Measurements from ENCODE around the gene DIO1. TPM values are rescaled to one million over a fixed set of nuclear protein-coding genes. Genes with fewer than 3 reads are reported as not detected.
A peak's percentile ranks its signal among the peaks of the same experiment; 100 is the strongest.

DIO1 gene
- total RNA-seq, 1 experiment from 2014 or later: not detected

DNA sequence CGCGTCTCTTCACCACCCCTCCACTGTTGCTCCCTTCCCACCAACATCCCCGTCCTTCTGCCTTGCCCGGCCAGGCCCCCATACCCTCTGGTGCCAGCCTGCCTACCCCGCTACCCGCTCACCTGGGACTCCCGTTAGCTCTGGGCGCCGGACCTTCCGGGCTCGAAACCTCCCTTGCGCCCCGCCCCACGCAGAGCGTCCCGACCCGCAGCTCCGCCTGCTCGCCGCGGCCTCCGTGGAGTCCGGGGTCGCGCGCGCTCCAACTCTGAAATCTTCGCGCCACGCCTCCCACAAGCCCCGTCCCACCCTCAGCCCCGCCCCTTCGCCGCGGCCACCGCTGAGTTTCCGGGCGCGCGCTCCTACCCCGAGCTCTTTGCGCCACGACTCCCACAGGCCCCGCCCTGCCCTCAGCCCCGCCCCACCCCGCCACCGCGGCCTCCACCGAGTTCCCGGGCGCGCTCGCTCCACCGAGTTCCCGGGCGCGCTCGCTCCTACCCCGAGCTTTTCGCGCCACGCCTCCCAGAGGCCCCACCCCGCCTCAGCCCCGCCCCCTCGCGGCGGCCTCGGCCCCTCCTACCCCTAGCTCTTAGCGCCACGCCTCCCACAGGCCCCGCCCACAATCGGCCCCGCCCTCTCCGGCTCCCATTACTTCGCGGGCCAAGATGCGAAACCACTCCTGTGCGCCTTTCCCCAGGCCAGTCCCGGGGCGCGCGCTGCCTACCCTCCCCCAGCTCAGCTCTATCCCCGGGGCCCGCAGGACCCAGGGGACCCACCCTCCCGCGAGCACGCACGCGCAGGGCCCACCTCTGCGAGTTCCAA is 51.7 kb downstream of the DIO1 start, which contains the start of gene IFT25 (continued):
- TF ChIP-seq, protein P1, sequence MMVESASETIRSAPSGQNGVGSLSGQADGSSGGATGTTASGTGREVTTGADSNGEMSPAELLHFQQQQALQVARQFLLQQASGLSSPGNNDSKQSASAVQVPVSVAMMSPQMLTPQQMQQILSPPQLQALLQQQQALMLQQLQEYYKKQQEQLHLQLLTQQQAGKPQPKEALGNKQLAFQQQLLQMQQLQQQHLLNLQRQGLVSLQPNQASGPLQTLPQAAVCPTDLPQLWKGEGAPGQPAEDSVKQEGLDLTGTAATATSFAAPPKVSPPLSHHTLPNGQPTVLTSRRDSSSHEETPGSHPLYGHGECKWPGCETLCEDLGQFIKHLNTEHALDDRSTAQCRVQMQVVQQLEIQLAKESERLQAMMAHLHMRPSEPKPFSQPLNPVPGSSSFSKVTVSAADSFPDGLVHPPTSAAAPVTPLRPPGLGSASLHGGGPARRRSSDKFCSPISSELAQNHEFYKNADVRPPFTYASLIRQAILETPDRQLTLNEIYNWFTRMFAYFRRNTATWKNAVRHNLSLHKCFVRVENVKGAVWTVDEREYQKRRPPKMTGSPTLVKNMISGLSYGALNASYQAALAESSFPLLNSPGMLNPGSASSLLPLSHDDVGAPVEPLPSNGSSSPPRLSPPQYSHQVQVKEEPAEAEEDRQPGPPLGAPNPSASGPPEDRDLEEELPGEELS (CRISPR knock-in tag; IDR thresholded peaks at IDR 0.05): peak; percentile 73; the same call in 1 of the 2 replicates

DNA sequence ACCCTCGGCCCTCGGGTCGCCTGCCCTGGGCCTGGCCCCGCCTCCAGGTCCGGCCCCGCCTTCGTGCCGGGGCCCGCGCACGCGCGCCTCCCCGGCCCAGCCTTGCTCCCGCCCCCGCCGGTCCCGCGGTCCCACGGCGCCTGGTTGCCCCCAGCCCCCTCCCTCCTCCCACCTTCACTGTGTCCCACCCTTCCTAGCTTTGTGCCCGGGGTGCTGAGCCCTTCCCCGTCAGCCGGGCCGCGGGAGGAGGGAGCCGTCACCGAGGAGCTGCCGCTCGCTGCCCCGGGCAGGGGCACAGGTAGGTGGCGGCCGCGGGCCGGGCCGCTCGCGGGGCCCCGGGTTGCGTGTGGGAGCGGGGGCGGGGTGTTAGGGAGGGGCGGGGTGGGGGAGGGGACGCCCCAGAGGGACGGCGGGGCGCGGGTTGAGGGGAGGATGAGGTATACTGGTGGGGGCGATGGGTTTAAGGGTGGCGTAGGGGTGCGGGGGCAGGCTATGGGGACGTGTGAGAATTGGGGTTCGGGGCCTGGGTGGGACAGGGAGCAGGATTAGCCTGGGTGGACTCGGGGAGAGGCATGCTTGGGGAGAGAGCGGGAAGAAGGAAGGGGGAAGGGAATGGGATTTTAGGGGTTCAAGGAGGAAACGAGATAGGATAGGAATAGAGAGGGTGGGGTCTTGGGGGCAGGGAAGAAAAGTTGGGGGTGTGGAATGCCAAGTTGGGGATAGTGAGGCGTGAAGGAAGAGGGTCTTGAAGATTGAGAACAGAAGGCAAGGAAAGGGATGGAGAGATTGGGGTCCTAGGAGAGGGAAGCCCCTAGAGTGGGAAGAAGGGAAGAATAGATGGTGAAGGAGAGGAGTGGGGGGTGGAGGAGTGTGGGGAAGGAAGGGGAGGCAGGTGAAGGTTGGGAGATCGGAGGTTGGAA is 52.5 kb downstream of the DIO1 start, which contains the start of gene LRRC42:
TSS of gene LRRC42 (plus strand) at position 99 of the 920 bp plus-strand sequence. CDS start 5,650 bp downstream, outside the sequence.
- Mint-ChIP-seq H3K4me3 (peak within 1 kb of the TSS; percentile 87), H3K36me3 (no peaks in the 10 kb centered on the region), H3K9me3 (no peaks in the 10 kb centered on the region), H3K27me3 (ENCODE audit: low read depth) (no peaks in the 10 kb centered on the region), H3K27ac (peak within 1 kb of the TSS; percentile 68), H3K4me1 (peaks cover 64% of the 10 kb centered on the region)
- ChIA-PET POLR2A (interaction anchor here (1.3 to 1.5 kb wide), 4 partner anchors 57 to 109 kb away, joined by 4 to 8 read pairs (median 6); partner anchors contain the start of genes NDC1 and YIPF1), CTCF (interaction anchor here (0.6 to 4.1 kb wide), 27 partner anchors 12 to 603 kb away, joined by 3 to 51 read pairs (median 5); partner anchors contain the start of gene YIPF1)
- DNase-seq (ENCODE audit: low spot score) (no peak), ATAC-seq (peak; percentile 70)
- TF ChIP-seq ZNF232 (CRISPR knock-in tag; IDR thresholded peaks at IDR 0.05): no peak
- TF ChIP-seq GTF2I (CRISPR knock-in tag; conservative IDR thresholded peaks at IDR 0.05): no peak
- TF ChIP-seq RORB (CRISPR knock-in tag; IDR thresholded peaks at IDR 0.05): no peak
- no peak for TF ChIP-seq TEAD1 (CRISPR knock-in tag; IDR thresholded peaks at IDR 0.05)
- TF ChIP-seq, protein P1 (CRISPR knock-in tag; IDR thresholded peaks at IDR 0.05): peak; percentile 47; the same call in 1 of the 2 replicates
- TF ChIP-seq MYBL2 (CRISPR knock-in tag; IDR thresholded peaks at IDR 0.05): no peak
- TF ChIP-seq, protein P2, sequence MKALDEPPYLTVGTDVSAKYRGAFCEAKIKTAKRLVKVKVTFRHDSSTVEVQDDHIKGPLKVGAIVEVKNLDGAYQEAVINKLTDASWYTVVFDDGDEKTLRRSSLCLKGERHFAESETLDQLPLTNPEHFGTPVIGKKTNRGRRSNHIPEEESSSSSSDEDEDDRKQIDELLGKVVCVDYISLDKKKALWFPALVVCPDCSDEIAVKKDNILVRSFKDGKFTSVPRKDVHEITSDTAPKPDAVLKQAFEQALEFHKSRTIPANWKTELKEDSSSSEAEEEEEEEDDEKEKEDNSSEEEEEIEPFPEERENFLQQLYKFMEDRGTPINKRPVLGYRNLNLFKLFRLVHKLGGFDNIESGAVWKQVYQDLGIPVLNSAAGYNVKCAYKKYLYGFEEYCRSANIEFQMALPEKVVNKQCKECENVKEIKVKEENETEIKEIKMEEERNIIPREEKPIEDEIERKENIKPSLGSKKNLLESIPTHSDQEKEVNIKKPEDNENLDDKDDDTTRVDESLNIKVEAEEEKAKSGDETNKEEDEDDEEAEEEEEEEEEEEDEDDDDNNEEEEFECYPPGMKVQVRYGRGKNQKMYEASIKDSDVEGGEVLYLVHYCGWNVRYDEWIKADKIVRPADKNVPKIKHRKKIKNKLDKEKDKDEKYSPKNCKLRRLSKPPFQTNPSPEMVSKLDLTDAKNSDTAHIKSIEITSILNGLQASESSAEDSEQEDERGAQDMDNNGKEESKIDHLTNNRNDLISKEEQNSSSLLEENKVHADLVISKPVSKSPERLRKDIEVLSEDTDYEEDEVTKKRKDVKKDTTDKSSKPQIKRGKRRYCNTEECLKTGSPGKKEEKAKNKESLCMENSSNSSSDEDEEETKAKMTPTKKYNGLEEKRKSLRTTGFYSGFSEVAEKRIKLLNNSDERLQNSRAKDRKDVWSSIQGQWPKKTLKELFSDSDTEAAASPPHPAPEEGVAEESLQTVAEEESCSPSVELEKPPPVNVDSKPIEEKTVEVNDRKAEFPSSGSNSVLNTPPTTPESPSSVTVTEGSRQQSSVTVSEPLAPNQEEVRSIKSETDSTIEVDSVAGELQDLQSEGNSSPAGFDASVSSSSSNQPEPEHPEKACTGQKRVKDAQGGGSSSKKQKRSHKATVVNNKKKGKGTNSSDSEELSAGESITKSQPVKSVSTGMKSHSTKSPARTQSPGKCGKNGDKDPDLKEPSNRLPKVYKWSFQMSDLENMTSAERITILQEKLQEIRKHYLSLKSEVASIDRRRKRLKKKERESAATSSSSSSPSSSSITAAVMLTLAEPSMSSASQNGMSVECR (CRISPR knock-in tag; IDR thresholded peaks at IDR 0.05; ENCODE audit: borderline replicate concordance): 0 out of 2 replicates have a peak, but pooled peaks have one; percentile 8
- TF ChIP-seq, protein P3, sequence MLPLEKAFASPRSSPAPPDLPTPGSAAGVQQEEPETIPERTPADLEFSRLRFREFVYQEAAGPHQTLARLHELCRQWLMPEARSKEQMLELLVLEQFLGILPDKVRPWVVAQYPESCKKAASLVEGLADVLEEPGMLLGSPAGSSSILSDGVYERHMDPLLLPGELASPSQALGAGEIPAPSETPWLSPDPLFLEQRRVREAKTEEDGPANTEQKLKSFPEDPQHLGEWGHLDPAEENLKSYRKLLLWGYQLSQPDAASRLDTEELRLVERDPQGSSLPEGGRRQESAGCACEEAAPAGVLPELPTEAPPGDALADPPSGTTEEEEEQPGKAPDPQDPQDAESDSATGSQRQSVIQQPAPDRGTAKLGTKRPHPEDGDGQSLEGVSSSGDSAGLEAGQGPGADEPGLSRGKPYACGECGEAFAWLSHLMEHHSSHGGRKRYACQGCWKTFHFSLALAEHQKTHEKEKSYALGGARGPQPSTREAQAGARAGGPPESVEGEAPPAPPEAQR (CRISPR knock-in tag; IDR thresholded peaks at IDR 0.05): no peak
- TF ChIP-seq SP1 (CRISPR knock-in tag; conservative IDR thresholded peaks at IDR 0.05): peak; percentile 24; the same call in 1 of the 2 replicates
- TF ChIP-seq, protein P4, sequence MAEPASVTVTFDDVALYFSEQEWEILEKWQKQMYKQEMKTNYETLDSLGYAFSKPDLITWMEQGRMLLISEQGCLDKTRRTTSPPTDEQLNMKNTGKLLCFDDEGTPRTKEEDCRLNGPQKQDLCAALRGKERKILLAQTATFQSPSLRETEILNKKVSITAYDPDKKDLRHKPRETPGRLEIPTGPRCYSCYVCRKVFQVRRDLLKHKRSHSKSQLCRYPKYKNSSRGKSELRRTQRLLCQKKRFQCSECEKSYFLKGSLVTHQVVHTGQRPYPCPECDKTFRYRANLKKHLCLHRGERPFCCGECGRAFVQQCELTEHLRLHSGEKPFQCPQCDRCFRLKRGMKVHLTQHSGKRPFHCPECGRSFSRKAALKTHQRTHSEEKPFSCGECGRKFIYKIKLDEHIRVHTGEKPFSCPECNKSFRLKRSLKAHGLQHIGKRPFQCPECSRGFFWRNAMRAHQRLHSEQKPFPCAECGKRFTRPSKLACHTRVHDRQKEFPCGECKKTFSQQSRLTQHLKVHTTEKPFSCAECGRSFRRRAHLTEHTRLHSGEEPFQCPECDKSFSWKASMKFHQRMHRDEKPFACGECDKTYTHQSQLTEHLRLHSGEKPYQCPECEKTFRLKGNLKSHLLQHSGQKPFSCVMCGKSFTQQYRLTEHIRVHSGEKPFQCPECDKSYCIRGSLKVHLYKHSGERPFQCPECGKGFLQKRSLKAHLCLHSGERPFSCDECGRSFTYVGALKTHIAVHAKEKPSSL (CRISPR knock-in tag; conservative IDR thresholded peaks at IDR 0.05): no peak
